ENCODE measurements around the gene REX1BD. TPM values are rescaled to one million over a fixed set of nuclear protein-coding genes. Genes with fewer than 3 reads are reported as not detected.
"Not testable (repeated sequence)": the region's sequence is repeated elsewhere in the genome, so short reads cannot be mapped to it uniquely, and the experiment has no call there.

The REX1BD gene
- 10 to 100 TPM; 47.8 to 81.3 TPM for total RNA-seq

DNA sequence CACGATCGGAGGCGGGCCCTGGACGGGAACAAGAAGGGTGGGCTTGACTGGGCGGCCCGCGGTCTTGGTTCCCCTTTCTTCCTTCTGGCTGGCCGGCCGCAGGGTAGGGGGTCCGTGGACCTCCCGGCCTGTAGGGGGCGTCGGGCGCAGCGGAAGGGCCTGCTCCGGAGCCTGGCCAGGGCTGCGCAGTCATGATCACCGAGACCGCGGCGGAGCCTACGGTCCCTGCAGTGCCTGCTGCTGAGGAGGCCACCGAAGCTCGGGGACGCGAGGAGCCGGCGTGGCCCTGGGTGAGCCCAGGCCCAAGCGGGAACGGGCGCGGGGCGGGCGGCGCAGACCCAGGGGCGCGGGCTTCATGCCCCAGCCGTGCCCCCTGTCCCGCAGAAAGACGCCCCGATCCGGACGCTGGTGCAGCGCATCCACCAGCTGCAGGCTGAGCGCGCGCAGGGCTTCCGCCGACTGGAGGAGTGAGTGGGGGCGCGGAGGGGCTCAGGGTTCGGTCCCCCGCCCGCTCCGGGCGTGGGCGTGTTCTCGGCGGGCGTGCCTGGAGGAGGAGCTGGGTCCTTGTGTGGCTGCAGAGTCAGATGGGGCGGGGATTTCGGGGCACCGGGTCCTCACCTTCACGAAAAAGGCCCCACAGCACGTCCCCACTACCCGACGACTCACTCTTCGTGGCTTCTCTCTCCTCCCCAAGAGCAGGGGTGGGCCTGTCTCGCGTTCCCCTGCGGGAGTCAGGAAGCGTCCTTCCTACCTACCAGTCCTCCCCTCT lies at the start of gene REX1BD:
Gene REX1BD (plus strand): TSS at position 188 of the 769 bp plus-strand sequence. CDS start 4 bp downstream, at position 192.
- DNase-seq (peak; percentile 91), ATAC-seq (peak; percentile 81)
- ChIA-PET POLR2A (interaction anchor here (0.6 to 2.1 kb wide), 7 partner anchors 17 to 331 kb away, joined by 3 to 11 read pairs (median 4); partner anchors contain the start of genes COPE, DDX49, JUND and KXD1), CTCF (interaction anchor here (0.5 to 3.6 kb wide), 14 partner anchors 11 to 482 kb away, joined by 3 to 21 read pairs (median 3); partner anchors contain the start of genes COPE, DDX49 and UBA52)
- Mint-ChIP-seq H3K4me3 (peak within 1 kb of the TSS; percentile 90), H3K27ac (peak within 1 kb of the TSS; percentile 92), H3K4me1 (peaks cover 31% of the 10 kb centered on the region), H3K36me3 (ENCODE audit: low read depth) (peaks cover 13% of the 10 kb centered on the region), H3K9me3 (ENCODE audit: low read depth) (no peaks in the 10 kb centered on the region), H3K27me3 (no peaks in the 10 kb centered on the region)
- intact Hi-C loops (cut with DNase I, micrococcal nuclease), result loop anchor here (1.0 to 5.0 kb wide), 14 partner anchors 17 to 604 kb away; partner anchors contain the start of genes COPE (in 2 of the 2), DDX49 (in 2 of the 2), ELL (in 2 of the 2) and UBA52 (in 2 of the 2)

DNA sequence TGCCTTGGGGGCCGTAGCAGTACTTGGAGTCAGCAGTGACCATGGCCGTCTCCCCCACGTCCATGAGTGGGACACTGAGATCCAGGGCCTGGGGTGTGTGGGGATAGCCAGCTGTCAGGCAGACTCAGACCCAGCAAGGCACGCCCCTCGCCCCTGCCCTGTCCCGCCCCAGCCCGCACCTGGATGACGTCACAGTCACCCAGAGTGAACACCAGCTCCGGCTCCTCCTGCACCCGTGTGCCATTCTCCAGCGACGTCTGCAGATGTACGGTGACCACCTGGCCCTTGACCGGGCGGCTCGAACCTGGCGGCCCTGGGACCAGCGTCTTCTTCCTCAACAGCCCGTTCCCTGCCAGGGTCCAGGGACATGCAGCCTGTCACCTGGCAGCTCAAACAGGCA lies 49.2 kb upstream of the REX1BD start:
- peaks cover 36% of the 10 kb centered on the region for H3K36me3 Mint-ChIP-seq (ENCODE audit: low read depth)
- H3K4me3 Mint-ChIP-seq, result no peak overlapping the region
- H3K27ac Mint-ChIP-seq, result no peak overlapping the region

DNA sequence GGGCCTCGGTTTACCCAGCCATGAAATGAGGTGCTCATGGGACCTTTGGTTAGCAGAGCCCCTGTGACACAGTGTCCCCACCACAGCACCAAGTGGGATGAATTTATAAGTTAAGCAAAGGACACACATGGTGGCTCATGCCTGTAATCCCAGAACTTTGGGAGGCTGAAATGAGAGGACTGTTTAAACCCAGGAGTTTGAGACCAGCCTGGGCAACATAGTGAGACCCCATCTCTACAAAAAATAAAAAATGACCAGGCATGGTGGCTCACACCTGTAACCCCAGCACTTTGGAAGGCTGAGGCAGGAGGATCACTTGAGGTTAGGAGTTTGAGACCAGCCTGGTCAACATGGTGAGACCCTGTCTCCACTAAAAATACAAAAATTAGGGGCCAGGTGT lies 48.4 kb upstream of the REX1BD start:
- Mint-ChIP-seq H3K27ac (peak overlapping the region; percentile 37), H3K4me1 (peaks cover 25% of the 10 kb centered on the region), H3K36me3 (ENCODE audit: low read depth) (peaks cover 35% of the 10 kb centered on the region)
- H3K27me3 Mint-ChIP-seq; H3K4me3 Mint-ChIP-seq; H3K9me3 Mint-ChIP-seq (ENCODE audit: low read depth); DNase-seq; ATAC-seq; POLR2A ChIA-PET: not testable (repeated sequence)
- CTCF ChIA-PET, result interaction anchor here (0.6 kb wide), 1 partner anchor 329 kb away, joined by 3 read pairs; no protein-coding TSS in a partner anchor
- intact Hi-C loops (cut with DNase I, micrococcal nuclease), result loop anchor here in 1 of 2 experiments (5.0 kb wide), 1 partner anchor 258 kb away; the partner anchor contains the start of gene JUND

More for the DNA sequence above, 49.2 kb upstream of the REX1BD start:
- intact Hi-C loops (cut with DNase I, micrococcal nuclease), result no loop called here
- ATAC-seq (no peak), DNase-seq (no peak)
- ChIA-PET CTCF (interaction anchor here (0.6 to 1.1 kb wide), 2 partner anchors 9 to 330 kb away, joined by 3 read pairs; no protein-coding TSS in a partner anchor), POLR2A (no interaction called here)
- H3K27me3 Mint-ChIP-seq, result no peaks in the 10 kb centered on the region
- peaks cover 19% of the 10 kb centered on the region for H3K4me1 Mint-ChIP-seq
- no peaks in the 10 kb centered on the region for H3K9me3 Mint-ChIP-seq (ENCODE audit: low read depth)

DNA sequence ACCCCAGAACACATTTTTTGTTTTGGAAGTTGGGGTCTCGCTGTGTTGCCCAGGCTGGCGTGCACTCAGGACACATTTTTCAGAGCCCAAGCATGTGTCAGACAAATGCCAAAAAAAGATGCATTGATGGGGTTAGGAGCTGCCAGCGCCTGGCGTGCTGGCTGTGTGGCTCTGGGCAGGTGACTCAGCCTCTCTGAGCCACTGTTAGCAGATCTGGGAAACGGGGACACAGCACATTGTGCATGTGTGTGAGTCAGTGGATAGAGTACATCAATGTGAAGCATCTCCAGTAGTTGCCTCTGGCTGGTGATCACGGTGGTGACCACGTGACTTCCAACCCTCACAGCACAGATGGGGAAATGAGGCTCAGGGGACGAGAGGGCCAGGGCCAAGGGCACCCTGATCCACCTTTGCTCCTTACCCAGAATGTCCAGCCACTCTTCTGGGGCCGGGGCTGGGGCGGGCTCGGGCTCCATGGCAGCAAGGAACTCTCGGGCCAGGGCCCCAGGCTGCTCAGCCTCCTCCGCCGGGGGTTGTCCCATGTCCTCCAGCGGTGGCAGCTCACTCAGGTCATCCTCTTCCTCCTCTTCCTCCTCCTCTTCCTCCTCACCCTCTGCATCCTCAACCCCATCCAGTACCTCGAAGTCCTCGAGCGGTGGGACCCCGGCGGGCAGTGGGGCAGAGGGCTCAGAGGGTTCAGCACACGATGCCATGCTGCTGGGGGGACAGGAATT lies 47.2 kb upstream of the REX1BD start:
- intact Hi-C loops (cut with DNase I, micrococcal nuclease), result loop anchor here in 1 of 2 experiments (5.0 kb wide), 1 partner anchor 259 kb away; the partner anchor contains the start of gene JUND

DNA sequence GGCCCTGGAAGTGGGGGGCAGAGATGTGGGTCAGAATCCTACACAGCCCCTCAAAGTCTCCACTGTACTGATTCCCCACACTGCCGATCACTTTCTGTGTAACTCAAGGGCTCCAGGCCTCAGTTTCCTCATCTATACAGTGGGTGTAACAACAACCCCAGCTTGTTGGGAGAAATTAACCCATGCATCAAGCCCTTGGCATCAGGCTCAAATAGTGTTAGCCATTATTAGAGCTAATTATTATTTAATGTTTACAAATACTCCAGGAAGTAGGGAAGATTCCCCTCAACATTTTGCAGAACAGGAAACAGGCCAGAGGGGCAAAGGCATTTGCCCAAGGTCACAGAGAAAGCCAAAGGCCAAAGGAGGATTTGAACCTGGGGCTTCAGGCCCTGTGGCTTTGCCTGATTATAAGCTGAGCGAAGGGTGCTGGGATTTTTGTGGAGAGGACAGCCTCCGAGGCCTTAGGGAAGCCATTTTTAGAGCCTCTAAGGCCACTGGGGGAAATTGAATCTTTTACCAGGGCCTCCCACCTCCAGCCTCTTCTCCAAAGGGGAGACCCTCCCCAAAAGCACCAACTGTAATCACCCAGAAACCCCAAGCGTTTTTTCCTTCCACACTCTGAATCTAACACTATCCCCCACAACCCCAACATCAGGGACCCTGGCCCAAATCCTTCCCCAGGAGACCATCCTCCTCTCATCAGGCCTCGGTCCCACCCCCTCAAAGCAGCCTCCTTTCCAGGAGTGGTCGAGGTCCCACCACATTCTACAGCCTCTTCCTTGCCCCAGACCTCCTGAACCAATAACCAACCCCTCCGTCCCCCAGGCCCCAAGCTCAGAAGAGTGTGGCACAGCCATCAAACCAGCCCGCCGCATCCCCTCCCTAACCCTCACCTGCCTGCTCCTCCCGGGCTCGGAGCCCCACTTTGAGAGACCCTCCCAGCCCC lies 46.3 kb upstream of the REX1BD start:
- Mint-ChIP-seq H3K36me3 (ENCODE audit: low read depth) (peaks cover 19% of the 10 kb centered on the region), H3K4me3 (peak overlapping the region; percentile 92), H3K27me3 (no peaks in the 10 kb centered on the region), H3K9me3 (ENCODE audit: low read depth) (no peaks in the 10 kb centered on the region), H3K4me1 (peaks cover 25% of the 10 kb centered on the region), H3K27ac (peak overlapping the region; percentile 90)
- intact Hi-C loops (cut with DNase I, micrococcal nuclease), result loop anchor here in 1 of 2 experiments (5.0 kb wide), 1 partner anchor 260 kb away; the partner anchor contains the start of gene JUND
- ChIA-PET POLR2A (interaction anchor here (0.5 kb wide), 1 partner anchor 651 kb away, joined by 7 read pairs; no protein-coding TSS in a partner anchor), CTCF (interaction anchor here (0.7 to 1.4 kb wide), 4 partner anchors 9 to 244 kb away, joined by 3 to 4 read pairs (median 4); no protein-coding TSS in a partner anchor)
- DNase-seq (peak; percentile 48), ATAC-seq (no peak)

More for the DNA sequence above, 47.2 kb upstream of the REX1BD start:
- DNase-seq, result peak; percentile 52
- ATAC-seq, result peak; percentile 18
- H3K4me3 Mint-ChIP-seq, result peak overlapping the region; percentile 92
- peak overlapping the region; percentile 90 for H3K27ac Mint-ChIP-seq
- no peaks in the 10 kb centered on the region for H3K9me3 Mint-ChIP-seq (ENCODE audit: low read depth)
- ChIA-PET CTCF (interaction anchor here (0.7 to 1.4 kb wide), 3 partner anchors 8 to 244 kb away, joined by 3 to 4 read pairs (median 3); no protein-coding TSS in a partner anchor), POLR2A (interaction anchor here (0.6 kb wide), 1 partner anchor 798 kb away, joined by 3 read pairs; no protein-coding TSS in a partner anchor)
- no peaks in the 10 kb centered on the region for H3K27me3 Mint-ChIP-seq
- H3K4me1 Mint-ChIP-seq, result peaks cover 25% of the 10 kb centered on the region
- H3K36me3 Mint-ChIP-seq (ENCODE audit: low read depth), result peaks cover 26% of the 10 kb centered on the region

DNA sequence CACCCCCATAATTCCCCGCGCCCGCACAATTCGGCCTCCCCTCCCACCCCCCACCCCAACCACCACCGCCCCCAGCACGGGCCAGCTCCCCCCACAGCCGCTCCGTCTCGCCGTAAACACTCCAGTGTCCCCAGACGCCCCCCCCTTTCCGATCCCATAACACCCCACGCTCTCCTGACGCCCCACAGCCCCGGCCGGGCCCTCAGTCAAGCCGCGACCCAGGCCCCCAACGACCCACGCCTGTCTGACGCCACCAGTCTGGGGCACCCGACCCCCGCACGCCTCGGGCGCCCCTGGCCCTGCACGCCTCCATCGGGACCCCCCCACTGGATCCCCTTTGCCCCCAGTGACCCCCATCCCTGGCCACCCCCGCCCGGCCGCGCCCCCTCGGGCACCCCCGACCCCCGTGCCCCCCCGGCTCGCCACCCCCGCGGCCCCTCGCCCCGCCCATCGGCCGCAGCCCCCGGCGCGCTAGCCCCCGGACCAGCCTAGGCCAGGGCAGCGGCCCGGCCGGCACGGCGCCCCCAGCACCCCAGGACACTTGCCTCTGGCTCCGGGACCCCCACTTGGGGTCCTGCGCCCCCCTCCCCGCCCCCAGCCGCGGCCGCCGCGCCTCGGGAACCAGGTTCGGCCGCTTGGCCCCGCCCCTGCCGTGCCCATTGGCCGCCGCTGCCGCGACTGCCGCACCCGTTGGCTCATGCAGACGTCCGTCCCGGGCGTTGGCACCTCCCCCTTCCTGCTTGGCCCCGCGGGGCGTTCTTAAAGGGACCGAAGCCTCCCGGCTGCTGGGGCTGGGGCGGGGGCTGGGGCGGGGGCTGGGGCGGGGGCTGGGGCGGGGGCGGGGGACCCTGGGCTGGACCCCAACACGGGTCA lies 45.4 kb upstream of the REX1BD start, which contains the start of gene FKBP8:
Gene FKBP8 (minus strand): TSS at position 633 of the 873 bp plus-strand sequence. CDS start 1,603 bp downstream, outside the sequence.
- intact Hi-C loops (cut with DNase I, micrococcal nuclease), result loop anchor here in 1 of 2 experiments (1.0 to 5.0 kb wide), 4 partner anchors 46 to 490 kb away; partner anchors contain the start of genes ARMC6, COPE, DDX49 and JUND
- POLR2A ChIA-PET, result interaction anchor here (0.5 to 1.4 kb wide), 5 partner anchors 14 to 650 kb away, joined by 3 to 7 read pairs (median 4); partner anchors contain the start of genes ELL and KXD1
- Mint-ChIP-seq H3K27ac (peak within 1 kb of the TSS; percentile 98), H3K36me3 (ENCODE audit: low read depth) (peaks cover 14% of the 10 kb centered on the region), H3K4me3 (peak within 1 kb of the TSS; percentile 92), H3K27me3 (no peaks in the 10 kb centered on the region), H3K9me3 (ENCODE audit: low read depth) (no peaks in the 10 kb centered on the region), H3K4me1 (peaks cover 25% of the 10 kb centered on the region)
- ATAC-seq, result peak; percentile 92
- peak; percentile 98 for DNase-seq
- CTCF ChIA-PET, result interaction anchor here (0.8 to 1.8 kb wide), 5 partner anchors 14 to 45 kb away, joined by 4 to 22 read pairs (median 4); partner anchors contain the start of gene KXD1

DNA sequence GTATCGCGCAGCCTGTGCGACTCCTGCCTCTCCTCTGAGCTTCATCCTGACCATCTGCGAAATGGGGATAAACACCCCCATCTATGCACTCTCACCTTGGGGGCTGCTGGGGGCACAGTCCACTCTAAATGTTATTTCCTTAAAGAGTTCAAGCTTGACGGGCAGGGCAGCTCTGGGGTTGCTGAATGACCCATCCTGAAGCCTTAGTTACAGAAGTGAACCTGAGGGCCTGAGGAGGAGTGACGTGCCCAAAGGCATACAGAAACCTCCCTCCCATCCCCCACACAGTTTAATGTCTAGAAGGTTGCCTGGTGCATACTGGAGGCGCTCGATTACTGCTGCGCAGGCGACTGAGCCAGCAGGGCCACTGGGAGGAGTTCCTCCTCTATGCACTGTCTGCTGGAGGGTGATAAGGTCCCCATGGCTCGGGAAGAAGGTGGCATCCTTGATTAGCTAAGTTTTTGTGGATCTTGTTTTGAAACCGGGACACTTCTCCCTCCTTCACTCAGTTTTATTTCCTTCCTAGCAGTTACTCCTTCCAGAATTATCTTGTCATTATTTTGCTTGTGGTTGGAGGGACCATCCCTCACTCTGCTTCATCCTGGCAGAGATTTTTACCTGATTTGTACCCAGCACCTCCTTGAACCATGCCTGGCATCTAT lies 44.7 kb upstream of the REX1BD start:
- Mint-ChIP-seq H3K27ac (peak overlapping the region; percentile 98), H3K27me3 (no peaks in the 10 kb centered on the region)
- ATAC-seq, result peak; percentile 91

DNA sequence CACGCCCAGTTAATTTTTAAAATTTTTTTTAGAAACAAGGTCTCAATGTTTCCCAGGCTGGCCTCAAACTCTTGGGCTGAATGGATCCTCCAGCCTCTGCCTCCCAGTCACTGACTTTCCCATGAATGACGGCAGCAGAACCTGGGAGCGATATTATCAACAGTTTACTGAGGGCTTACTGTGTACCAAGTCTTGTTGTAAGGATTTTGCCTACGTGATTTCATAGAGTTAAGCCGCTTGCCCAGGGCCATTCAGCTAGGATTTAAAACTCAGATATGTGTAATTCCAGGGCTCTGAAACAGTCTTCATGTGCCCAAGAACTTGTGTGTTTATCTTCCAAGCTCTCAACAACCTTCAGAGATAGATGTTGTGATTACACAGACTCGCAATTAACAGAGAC lies 37.0 kb upstream of the REX1BD start:
- Mint-ChIP-seq H3K36me3 (ENCODE audit: low read depth) (no peaks in the 10 kb centered on the region), H3K27ac (no peak overlapping the region), H3K4me1 (no peaks in the 10 kb centered on the region), H3K27me3 (no peaks in the 10 kb centered on the region), H3K4me3 (no peak overlapping the region), H3K9me3 (ENCODE audit: low read depth) (no peaks in the 10 kb centered on the region)
- intact Hi-C loops (cut with DNase I, micrococcal nuclease), result no loop called here
- no peak for ATAC-seq
- CTCF ChIA-PET, result interaction anchor here (1.0 to 2.3 kb wide), 3 partner anchors 23 to 32 kb away, joined by 3 to 5 read pairs (median 3); no protein-coding TSS in a partner anchor
- DNase-seq, result no peak
- POLR2A ChIA-PET, result no interaction called here

More for the DNA sequence above, 44.7 kb upstream of the REX1BD start:
- DNase-seq, result peak; percentile 92
- H3K36me3 Mint-ChIP-seq (ENCODE audit: low read depth), result peaks cover 14% of the 10 kb centered on the region
- intact Hi-C loops (cut with DNase I, micrococcal nuclease), result loop anchor here (1.0 to 5.0 kb wide), 9 partner anchors 13 to 489 kb away; partner anchors contain the start of genes ELL (in 2 of the 2), KXD1 (in 2 of the 2), UBA52 (in 2 of the 2) and ARMC6 (in 1 of the 2)
- peak overlapping the region; percentile 88 for H3K4me3 Mint-ChIP-seq
- H3K4me1 Mint-ChIP-seq, result peaks cover 25% of the 10 kb centered on the region
- ChIA-PET CTCF (interaction anchor here (0.6 to 1.8 kb wide), 6 partner anchors 13 to 666 kb away, joined by 3 to 22 read pairs (median 4); partner anchors contain the start of genes KXD1, REX1BD and UBA52), POLR2A (interaction anchor here (0.6 to 1.4 kb wide), 4 partner anchors 13 to 63 kb away, joined by 3 to 6 read pairs (median 4); partner anchors contain the start of genes ELL and KXD1)
- no peaks in the 10 kb centered on the region for H3K9me3 Mint-ChIP-seq (ENCODE audit: low read depth)

All from activated CD4-positive, alpha-beta T cell treated with anti-CD3 and anti-CD28 coated beads for 36 hours (primary cell).